Embryonic facial prominence (tissue), 1 donor: ENCODE measurements around the gene HID1.

Experiments used
- DNase-seq: peaks from one replicate; pipeline ENCODE4 v3.0.0-alpha.2; 2016; ENCODE audit errors: extremely low spot score

Gene HID1

DNA sequence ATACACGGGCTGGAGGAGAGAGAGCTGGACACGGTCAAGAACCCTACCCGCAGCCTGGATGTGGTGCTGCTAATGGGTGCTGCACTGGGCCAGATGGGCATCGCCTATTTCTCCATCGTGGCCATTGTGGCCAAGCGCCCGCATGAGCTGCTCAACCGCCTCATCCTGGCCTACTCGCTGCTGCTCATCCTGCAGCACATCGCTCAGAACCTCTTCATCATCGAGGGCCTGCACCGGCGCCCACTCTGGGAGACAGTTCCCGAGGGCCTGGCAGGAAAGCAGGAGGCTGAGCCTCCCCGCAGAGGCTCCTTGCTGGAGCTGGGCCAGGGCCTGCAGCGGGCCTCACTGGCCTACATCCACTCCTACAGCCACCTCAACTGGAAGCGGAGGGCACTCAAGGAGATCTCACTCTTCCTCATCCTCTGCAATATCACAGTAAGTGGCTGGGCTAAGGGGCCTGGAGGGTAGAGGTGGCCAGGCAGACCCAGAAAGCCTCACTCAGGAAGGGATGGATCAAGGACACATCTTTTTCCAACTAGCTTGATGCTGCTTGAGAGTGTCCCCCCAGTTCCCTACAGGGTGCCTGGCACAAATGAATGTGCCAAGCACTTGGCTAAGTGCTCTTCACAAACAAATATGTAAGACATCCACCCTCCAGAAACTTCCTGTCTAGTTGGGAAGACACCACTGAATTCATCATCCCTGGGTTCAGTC, 25.4 kb downstream of the HID1 start:
- DNase-seq = no peak

DNA sequence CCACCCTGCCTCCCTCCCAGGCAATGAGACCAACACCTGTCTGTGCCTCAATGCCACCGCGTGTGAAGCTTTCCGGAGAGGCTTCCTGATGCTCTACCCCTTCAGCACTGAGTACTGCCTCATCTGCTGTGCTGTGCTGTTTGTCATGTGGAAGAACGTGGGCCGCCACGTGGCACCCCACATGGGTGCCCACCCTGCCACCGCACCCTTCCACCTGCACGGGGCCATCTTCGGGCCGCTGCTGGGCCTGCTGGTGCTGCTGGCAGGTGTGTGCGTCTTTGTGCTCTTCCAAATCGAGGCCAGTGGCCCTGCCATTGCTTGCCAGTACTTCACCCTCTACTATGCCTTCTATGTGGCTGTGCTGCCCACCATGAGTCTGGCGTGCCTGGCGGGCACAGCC, 25.9 kb downstream of the HID1 start:
- no peak for DNase-seq

DNA sequence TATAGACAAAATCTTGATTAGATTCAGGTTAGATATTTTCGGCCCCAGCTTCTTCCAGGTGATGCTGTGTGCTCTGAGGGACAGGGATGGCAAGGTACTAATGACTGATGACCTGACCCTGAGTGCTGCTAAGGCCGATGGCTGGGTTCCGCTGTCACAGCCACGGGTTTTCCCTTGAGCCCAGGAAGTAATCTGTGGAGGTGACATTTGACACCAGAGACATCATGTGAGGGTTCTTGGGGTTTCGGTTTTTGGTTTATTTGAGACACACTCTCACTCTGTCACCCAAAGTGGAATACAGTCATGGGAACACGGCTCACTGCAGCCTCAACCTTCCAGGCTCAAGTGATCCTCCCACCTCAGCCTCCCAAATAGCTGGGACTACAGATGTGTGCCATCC, 27.0 kb downstream of the HID1 start:
- no peak for DNase-seq

DNA sequence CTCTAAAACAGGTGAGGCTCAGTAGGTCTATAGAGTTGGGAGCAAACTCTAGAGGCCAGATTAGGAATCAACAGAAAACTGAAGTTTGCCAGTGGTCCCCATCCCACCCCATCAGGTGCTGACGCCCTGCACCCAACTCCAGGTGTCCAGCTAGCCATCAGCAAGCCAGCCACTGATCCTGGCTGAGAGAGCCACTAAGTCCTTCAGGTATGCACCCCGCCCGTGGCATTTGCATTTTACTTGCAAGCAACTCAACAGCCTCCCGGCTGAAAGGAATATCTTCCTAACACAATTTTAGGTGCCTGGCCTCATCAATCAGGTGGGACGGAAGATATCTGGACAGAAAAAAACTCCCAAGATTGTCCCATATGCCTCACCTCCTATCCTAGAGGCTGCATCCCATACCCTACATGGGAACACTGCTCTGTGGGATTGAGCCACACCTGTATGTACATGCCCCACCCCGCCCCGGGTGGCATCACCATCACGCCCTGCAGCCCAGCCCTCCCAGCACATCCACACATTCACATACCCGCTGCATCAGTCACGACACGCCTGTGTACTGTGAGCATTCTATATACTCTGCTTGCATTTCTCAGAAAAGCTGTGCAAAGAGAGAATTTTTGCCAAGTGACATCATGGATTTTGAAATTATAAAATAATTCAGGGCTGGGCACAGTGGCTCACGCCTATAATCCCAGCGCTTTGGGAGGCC, 28.6 kb downstream of the HID1 start:
- no peak for DNase-seq

DNA sequence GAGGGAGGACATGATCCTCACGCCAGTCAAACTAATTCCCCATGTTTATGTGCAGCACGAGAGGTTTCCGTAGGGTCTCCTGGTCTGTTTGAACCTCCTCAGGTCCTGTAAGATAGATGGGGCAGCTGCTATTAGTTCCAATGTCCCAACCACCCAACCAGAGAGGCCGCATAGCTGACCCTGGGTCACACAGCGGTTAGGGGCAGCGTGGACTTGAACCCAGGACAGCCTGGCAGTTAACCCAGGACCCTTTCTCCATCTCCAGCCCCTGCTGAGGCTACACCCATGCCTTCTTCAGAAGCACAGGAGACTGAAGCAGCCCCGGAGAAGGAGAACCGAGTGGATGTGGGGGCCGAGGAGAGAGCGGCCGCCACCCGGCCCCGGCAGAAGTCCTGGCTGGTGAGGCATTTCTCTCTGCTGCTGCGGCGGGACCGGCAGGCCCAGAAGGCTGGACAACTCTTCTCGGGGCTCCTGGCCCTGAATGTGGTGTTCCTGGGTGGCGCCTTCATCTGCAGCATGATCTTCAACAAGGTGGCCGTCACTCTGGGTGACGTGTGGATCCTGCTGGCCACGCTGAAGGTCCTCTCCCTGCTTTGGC, 31.3 kb downstream of the HID1 start:
- DNase-seq = no peak

DNA sequence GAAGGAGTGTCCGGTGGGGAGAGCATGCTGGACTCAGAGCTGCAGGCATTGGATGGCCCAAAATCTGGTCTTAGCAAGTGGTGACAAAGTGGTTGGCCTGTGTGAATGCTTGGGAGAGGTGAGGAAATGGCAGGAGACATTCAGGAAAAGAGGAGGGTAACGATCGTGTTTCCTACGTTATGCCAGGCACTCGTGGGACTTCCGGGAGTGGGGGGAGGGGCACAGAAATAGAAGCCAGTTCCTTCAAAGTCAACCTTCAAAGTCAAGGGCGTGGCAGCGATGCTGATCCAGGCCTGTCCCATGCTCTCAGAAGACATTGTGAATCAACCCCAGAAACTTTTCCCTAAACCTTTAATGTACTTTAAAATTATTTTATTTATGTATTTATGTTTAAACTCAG, 33.0 kb downstream of the HID1 start:
- no peak for DNase-seq

DNA sequence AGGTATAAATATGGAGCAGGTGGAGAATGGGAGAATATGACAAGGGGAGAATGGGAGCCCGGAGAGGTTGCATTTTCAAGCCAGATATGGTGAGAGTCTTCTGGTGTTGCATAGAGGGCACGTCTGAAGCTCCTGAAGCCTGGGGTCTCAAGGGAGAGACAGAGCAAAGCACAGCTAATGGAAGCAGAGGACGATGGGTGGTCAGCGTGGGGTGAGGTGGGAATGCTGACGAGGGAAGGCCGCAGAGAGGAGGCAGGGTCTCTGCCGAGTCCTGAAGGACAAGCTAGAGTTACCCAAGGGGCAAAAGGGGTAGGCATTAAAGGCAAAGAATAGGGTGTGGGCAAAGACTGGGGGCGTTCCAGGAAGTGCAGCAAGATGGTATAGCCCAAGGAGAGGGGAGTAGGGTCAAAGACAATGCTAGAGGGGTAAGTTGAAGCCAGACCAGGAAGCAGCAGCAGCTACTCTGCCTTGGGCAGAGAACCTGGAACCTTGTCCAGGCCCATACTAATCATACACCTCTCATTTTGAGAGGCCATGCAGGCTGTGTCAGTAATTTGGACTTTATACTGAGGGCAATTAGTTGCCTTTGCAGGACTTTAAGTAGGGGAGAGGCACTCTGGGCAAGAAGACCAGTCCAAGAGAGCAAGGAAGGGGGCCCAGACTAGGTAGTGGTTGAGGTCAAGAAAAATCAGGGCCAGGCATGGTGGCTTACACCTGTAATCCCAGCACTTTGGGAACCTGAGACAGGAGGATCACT, 34.2 kb downstream of the HID1 start:
- no peak for DNase-seq

DNA sequence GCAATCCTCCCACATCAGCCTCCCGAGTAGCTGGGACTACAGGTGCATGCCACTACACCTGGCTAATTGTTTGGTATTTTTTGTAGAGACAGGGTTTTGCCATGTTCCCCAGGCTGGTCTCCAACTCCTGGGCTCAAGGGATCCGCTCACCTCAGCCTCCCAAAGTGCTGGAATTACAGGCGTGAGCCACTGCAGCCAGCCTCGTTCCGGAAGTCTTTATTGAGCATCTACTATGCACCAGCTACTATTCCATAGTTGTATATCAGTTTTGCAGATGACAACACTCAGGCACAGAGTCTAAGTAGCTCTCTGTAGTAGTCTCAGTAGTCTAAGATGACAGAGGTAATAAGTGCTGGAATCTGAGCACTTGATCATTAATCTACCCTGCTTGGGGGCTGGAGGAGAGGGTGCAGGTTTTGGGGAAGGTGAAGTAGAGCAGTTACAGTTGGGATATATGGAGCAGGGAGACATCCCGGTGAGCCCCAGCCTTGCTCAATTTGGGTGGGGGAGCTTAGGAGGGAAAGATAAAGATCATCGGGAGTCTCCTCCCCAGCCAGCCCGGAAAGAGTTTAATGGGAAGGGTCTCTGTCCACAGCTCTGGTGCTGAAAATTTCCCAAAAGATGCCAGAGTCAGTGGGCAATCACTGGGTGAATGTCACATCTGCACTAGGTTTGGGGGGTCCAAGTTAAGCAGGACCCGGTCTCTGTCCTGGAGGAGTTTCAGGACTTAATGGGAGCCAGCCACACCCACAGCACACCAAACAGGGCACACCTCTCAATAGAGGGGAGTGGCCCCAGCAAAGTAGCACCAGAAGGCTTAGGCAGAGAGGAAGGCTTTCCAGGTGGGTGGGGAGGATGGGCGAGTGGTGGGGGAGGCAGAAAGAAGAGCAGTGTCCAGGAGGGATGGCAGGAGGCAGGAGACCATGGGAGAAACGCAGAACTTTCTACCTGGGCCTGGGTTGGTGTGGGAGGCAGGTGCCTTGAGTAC, 35.2 kb downstream of the HID1 start:
- DNase-seq = no peak

DNA sequence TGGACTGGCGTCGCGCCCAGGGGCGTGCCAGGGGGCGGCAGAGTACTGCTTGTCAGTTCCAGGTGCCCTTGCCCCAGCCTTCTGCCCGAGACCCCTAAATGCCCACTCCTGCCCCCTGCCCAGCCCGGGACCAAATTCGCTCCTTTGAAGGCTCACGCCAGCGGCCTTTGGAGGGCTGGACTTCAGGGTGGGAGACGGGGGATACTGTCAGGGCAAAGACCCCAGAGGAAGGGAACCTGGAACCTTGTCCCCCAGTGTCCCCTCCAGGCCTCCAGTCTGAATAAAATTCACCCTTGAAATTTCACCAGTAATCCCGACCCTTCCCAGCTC, 36.1 kb downstream of the HID1 start:
- DNase-seq = no peak

DNA sequence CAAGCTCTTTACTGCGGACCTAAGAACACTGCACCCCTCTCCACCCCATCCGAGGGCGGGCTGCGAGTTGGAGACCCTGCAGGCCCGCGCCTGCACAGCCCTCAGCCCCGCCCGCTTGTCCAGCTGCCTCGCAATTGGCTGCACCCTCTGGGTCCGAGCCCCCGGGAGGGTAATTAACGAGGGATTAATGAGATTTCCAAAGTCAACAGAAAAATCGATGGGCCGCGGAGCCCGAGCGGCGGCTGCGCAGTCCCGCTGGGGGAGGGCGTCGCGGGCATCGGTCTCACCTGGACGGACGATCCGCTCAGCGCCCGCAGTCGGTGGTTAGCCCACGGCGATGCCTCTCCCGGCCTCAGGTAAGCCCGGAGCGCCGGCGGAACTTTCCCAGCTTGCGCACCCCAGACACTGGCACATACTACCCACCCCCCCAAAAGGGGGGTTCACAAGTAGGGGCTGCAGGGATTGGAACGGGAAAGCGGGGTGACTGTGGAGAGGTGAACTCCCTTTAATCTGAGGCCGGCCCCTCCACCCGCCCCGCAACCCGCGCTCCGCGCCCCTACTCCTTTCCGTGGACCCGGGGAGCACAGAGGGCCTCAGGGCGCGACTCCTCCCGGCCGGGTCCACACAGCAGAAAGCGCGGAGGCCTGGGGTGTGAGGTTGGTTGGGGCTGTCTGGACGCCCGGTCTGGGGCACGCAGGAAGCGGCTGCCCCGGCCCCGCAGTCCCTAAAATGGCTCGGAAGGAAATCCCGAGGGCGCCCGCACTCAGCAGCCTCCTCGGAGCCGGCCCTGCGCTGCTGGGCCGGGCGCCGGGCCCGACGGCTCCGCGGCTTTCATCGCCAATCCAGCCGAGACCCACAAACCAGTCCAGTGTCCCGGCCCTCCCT, 36.7 kb downstream of the HID1 start, which contains the start of gene OTOP3:
Gene OTOP3, plus strand, starts transcription at position 314 of the 885 bp plus-strand sequence. Its CDS starts 24 bp downstream, at position 338.
- DNase-seq = no peak

DNA sequence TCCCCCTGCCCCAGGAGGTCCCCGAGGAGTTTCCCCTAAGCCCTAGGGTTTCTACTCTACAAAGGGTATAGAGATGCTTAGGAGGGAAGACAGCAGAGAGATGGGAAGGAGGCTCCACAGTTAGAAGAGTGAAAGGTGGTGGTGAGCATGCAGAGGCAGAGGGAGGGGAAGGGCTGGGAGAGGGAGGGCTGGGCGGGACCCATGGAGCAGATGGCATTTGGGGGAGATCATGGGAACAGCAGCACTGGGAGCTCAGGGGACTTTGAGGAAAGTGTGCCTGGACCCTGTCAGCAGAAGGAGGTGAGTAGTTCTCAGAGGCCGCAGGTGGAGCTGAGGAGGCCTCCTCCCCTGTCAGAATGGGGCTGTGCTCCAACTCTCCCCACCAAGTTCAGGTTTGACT, 37.5 kb downstream of the HID1 start:
- DNase-seq = no peak

DNA sequence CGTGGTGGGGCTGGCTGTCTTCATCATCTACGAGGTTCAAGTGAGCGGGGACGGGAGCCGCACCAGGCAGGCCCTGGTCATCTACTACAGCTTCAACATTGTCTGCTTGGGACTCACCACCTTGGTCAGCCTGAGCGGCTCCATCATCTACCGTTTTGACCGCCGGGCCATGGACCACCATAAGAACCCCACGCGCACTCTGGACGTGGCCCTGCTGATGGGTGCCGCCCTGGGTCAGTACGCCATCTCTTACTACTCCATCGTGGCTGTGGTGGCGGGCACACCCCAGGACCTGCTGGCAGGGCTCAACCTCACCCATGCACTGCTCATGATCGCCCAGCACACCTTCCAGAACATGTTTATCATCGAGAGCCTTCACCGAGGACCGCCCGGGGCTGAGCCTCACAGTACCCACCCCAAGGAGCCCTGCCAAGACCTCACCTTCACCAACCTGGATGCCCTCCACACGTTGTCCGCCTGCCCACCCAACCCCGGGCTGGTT, 42.0 kb downstream of the HID1 start:
- no peak for DNase-seq

DNA sequence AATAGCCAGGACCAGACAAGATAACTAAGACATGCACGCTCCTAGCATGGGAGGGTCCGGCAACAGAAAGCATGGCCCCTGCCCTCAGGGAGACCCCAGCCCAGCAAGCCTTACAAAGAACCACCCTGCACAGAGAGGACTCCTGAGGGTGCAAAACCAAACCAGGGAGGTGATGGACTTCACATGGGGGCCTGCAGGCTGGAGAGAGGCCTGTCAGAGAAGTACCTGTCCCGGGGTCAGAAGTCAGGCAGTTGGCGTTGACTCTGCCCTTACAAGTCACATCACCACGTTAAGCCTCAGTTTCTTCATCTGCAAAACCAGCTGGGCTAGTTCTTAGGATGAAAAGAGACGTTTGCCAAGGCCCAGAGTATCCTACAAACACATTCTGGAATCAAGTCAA, 43.8 kb downstream of the HID1 start:
- no peak for DNase-seq

DNA sequence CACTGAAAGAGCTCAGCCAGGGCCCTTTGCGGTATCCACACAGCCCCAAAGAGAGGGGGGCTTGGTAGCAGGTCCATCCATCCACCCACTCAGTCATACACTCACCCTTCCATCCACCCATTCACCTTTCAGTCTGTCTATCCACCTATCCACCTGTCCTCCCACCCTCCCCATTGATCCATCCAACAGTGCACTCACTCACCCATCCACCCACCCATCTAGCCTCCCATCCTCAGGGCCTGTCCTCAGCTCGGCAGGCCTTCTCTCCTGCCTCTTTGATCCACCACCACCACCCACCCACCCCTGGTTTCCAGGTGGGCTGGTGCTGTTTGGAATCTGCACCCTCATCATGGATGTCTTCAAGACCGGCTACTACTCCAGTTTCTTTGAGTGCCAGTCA, 47.3 kb downstream of the HID1 start:
- no peak for DNase-seq

DNA sequence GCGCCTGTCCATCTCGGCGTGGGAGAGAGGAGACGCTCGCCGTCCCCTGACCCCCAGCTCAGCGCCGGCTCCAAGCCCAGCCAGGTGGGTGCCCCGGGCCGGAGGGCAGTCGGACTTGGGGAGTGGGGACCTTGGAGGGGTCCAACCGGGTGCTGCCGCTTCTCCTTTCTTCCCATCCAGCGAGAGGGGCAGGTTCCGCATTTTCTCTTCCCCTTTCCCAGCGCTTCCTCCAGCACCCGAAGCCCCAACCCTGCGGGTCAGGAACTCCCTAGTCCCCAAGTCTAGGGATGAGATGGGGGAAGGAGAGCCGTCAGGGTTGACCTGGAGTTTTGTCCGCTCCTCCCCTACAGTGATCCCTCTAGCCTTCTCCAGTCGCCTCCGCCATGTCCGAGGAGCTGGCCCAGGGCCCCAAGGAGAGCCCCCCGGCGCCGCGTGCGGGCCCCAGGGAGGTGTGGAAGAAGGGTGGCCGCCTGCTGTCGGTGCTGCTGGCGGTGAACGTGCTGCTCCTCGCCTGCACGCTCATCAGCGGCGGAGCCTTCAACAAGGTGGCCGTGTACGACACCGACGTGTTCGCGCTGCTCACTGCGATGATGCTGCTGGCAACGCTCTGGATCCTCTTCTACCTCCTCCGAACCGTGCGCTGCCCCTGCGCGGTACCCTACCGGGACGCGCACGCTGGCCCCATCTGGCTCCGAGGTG, 48.2 kb downstream of the HID1 start, which contains the start of gene OTOP2:
Gene OTOP2, plus strand, starts transcription at position 24 of the 699 bp plus-strand sequence. Its CDS starts 360 bp downstream, at position 384.
- no peak for DNase-seq

DNA sequence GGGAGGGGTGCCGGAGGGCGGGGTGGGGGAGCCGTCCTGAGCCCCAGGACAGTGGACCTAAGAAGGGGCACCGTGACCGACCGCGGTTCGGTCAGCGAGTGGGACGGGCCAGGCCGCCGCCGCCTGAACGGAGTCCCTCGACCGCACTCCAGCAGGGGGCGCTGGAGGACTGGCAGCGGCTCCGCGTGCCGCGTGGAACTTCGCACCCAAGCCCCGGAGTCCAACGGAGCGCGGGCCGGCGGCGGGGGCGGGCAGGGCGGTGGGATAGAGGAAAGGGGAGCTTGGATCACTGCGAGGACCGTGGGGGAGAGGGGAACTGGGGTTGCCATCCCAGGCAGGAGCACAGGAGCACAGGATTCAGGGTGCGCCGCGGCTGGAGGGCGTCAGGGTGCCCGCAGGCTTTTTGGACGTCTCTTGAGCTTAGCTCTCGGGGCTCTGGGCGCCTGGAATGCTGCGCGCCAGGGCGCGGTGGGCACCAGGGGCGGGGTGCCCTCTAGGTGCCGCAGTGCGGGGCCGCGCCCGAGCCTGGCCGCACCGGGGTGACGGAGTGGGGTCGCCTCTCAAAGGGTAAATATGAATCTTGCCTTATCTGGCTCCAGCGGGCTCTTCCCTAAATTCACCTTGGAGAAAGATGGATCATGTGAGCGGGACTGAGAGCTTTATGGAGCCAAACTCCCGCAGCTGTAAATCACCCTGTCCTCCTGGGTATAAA, 48.9 kb downstream of the HID1 start:
- DNase-seq = no peak

DNA sequence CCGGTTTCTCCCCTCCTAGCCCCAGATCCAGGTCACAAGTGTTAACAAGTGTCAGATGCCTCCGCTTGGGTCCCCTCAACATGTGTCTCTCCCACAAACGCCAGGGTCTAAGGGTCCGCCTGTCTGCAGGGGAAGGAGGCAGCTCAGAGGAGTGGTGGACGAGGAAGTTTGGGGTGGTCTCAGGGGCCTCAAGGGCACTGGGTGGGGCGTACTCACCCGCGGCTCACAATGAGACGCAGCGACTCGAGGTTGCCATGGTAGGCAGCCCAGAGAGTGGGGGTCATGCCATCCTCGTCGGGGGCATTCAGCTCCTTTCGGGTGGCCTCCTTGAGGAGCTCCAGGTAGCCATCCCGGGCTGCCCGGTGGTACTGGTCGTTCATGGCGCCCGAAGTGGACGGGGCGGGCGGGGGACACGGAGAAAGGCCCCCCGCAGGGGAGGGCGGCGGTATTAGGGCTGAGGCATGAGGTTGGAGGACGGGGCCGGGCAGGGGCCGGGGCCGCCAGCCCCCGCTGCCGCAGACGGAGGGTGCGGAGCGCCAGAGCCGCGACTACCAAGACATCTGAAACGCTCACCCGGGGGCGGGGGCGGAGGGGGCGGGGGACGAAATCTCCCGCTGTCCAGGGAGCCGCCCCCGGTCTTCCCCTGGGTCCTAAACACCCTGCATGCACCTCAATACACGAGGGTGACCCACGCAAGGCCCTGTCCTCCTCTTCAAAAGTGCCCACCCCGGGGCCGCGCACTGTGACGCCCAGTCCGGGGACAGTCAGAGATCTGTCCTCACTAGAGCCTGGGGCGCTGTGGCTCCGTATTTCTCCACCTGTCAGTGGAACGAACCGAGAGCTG, 49.6 kb downstream of the HID1 start, which contains the start of gene USH1G:
Gene USH1G, minus strand, starts transcription at position 562 of the 844 bp plus-strand sequence. Its CDS starts 182 bp downstream, at position 380.
- DNase-seq = no peak
